H9 (cell line): ENCODE data around the gene EML3. TPM values are rescaled to one million over a fixed set of nuclear protein-coding genes. Genes with fewer than 3 reads are reported as not detected.

Experiments
- DNase-seq: peaks from one replicate; pipeline ENCODE4 v3.0.0-alpha.2; 2017
- H2AFZ ChIP-seq: one replicate; pipeline ENCODE4 v1.6.1; 2013; ENCODE audit warnings: mild to moderate bottlenecking, low read length, control low read depth, moderate library complexity
- H2AK5ac ChIP-seq: 2 replicates; pipeline ENCODE4 v1.6.1; 2013; ENCODE audit warnings: low read length, control low read depth, mixed read lengths; ENCODE audit not compliant: insufficient read length
- H2BK120ac ChIP-seq: one replicate; pipeline ENCODE4 v1.6.1; 2013; ENCODE audit warnings: low read depth, mild to moderate bottlenecking, low read length, control low read depth, inconsistent platforms; ENCODE audit not compliant: poor library complexity, severe bottlenecking
- H2BK12ac ChIP-seq: 2 replicates; pipeline ENCODE4 v1.6.1; 2013; ENCODE audit warnings: low read length, control low read depth, mixed read lengths, low read depth; ENCODE audit not compliant: insufficient read length
- H2BK15ac ChIP-seq: 2 replicates; pipeline ENCODE4 v1.6.1; 2013; ENCODE audit warnings: low read depth, low read length, control low read depth
- H2BK20ac ChIP-seq: one replicate; pipeline ENCODE4 v1.6.1; 2013; ENCODE audit warnings: low read depth, mild to moderate bottlenecking, low read length, control low read depth, inconsistent platforms; ENCODE audit not compliant: poor library complexity, severe bottlenecking
- H2BK5ac ChIP-seq: 2 replicates; pipeline ENCODE4 v1.6.1; 2013; ENCODE audit warnings: low read length, control low read depth, mixed read lengths; ENCODE audit not compliant: insufficient read length
- H3K14ac ChIP-seq: 2 replicates; pipeline ENCODE4 v1.6.1; 2013; ENCODE audit warnings: low read length, control low read depth; ENCODE audit not compliant: insufficient read depth
- H3K18ac ChIP-seq: 2 replicates; pipeline ENCODE4 v1.6.1; 2013; ENCODE audit warnings: low read depth, mild to moderate bottlenecking, mixed read lengths, low read length, control low read depth; ENCODE audit not compliant: insufficient read length
- H3K23ac ChIP-seq: 2 replicates; pipeline ENCODE4 v1.6.1; 2013; ENCODE audit warnings: low read length, control low read depth, mixed read lengths, low read depth; ENCODE audit not compliant: insufficient read length
- H3K23me2 ChIP-seq: 2 replicates; pipeline ENCODE4 v1.6.1; 2013; ENCODE audit warnings: low read depth, mild to moderate bottlenecking, mixed read lengths, low read length, control low read depth; ENCODE audit not compliant: insufficient read length, poor library complexity, severe bottlenecking
- H3K27ac ChIP-seq: 2 replicates; pipeline ENCODE4 v1.5.1; 2013; ENCODE audit warnings: low read length, control low read depth, mixed read lengths, low read depth; ENCODE audit not compliant: insufficient read length
- H3K27me3 ChIP-seq: 2 replicates; pipeline ENCODE4 v1.6.1; 2013; ENCODE audit warnings: low read length, control low read depth, inconsistent platforms; ENCODE audit not compliant: insufficient read depth
- H3K4ac ChIP-seq: 2 replicates; pipeline ENCODE4 v1.6.1; 2013; ENCODE audit warnings: low read depth, mild to moderate bottlenecking, control low read depth, inconsistent platforms, low read length, moderate library complexity
- H3K4me1 ChIP-seq: 2 replicates; pipeline ENCODE4 v1.6.1; 2013; ENCODE audit warnings: low read length, control low read depth, inconsistent platforms; ENCODE audit not compliant: insufficient read depth
- H3K4me2 ChIP-seq: 2 replicates; pipeline ENCODE4 v1.6.1; 2013; ENCODE audit warnings: low read length, control low read depth, mixed read lengths; ENCODE audit not compliant: insufficient read length, insufficient read depth
- H3K56ac ChIP-seq: 2 replicates; pipeline ENCODE4 v1.6.1; 2013; ENCODE audit warnings: low read depth, mild to moderate bottlenecking, mixed read lengths, low read length, control low read depth; ENCODE audit not compliant: insufficient read length
- H3K79me1 ChIP-seq: 2 replicates; pipeline ENCODE4 v1.6.1; 2013; ENCODE audit warnings: low read depth, mild to moderate bottlenecking, moderate library complexity, low read length, control low read depth, inconsistent platforms; ENCODE audit not compliant: insufficient read depth, poor library complexity, severe bottlenecking
- H3K79me2 ChIP-seq: 2 replicates; pipeline ENCODE4 v1.6.1; 2013; ENCODE audit warnings: low read length, control low read depth, inconsistent platforms; ENCODE audit not compliant: insufficient read depth
- H3K9ac ChIP-seq: 2 replicates; pipeline ENCODE4 v1.6.1; 2013; ENCODE audit warnings: low read length, control low read depth, mixed read lengths; ENCODE audit not compliant: insufficient read length; ENCODE audit errors: extremely low read depth
- H3K9me3 ChIP-seq: one replicate; pipeline ENCODE4 v1.6.1; 2013; ENCODE audit warnings: low read depth, low read length, inconsistent platforms; ENCODE audit not compliant: control insufficient read depth
- H3T11ph ChIP-seq: one replicate; pipeline ENCODE4 v1.6.1; 2013; ENCODE audit warnings: mild to moderate bottlenecking, low read length, control low read depth, inconsistent platforms
- H4K20me1 ChIP-seq: one replicate; pipeline ENCODE4 v1.6.1; 2013; ENCODE audit not compliant: control insufficient read depth, insufficient read length, insufficient read depth
- H4K5ac ChIP-seq: 2 replicates; pipeline ENCODE4 v1.6.1; 2013; ENCODE audit warnings: low read depth, mild to moderate bottlenecking, mixed read lengths, low read length, control low read depth; ENCODE audit not compliant: insufficient read length
- H4K8ac ChIP-seq: replicated peaks from 2 replicates; pipeline ENCODE4 v1.6.1; 2013; ENCODE audit warnings: low read length, control low read depth, mixed read lengths, low read depth; ENCODE audit not compliant: insufficient read length
- H4K91ac ChIP-seq: 2 replicates; pipeline ENCODE4 v1.6.1; 2013; ENCODE audit warnings: low read depth, mild to moderate bottlenecking, moderate library complexity, mixed read lengths, low read length, control low read depth; ENCODE audit not compliant: insufficient read length
- H3K27ac Mint-ChIP-seq, 3 experiments: 2 replicates in 2 of 3; 3 replicates in 1 of 3; pipeline ENCODE4 v1.8.0; 2020 to 2021; ENCODE audit warnings: mixed read lengths in 3 of 3, mild to moderate bottlenecking in 1 of 3, moderate library complexity in 1 of 3
- H3K27me3 Mint-ChIP-seq: 2 replicates; pipeline ENCODE4 v1.8.0; 2021; ENCODE audit warnings: low read depth, mild to moderate bottlenecking, moderate library complexity, mixed read lengths
- H3K36me3 Mint-ChIP-seq, 3 experiments: 2 replicates in 2 of 3; 3 replicates in 1 of 3; pipeline ENCODE4 v1.8.0; 2020 to 2021; ENCODE audit warnings: low read depth in 3 of 3, mixed read lengths in 3 of 3; ENCODE audit not compliant: insufficient read depth in 1 of 3
- H3K4me1 Mint-ChIP-seq, 2 experiments: 2 replicates each; pipeline ENCODE4 v1.8.0; 2020; ENCODE audit warnings: mixed read lengths in 2 of 2
- H3K4me3 Mint-ChIP-seq, 2 experiments: 2 replicates in 1 of 2; 3 replicates in 1 of 2; pipeline ENCODE4 v1.8.0; 2020 to 2021; ENCODE audit warnings: mild to moderate bottlenecking in 2 of 2, mixed read lengths in 2 of 2, moderate library complexity in 1 of 2
- H3K9me3 Mint-ChIP-seq, 2 experiments: 2 replicates in 1 of 2; 3 replicates in 1 of 2; pipeline ENCODE4 v1.8.0; 2020; ENCODE audit warnings: mild to moderate bottlenecking in 2 of 2, mixed read lengths in 2 of 2, moderate library complexity in 1 of 2
- WGBS: extraction: QIAGEN DNeasy Blood & Tissue Kit; methylation state at CpG from one replicate; pipeline ENCODE4 v1.1.7; 2013; ENCODE audit warnings: missing lambda C conversion rate, low lambda C conversion rate, mixed read lengths; ENCODE audit not compliant: insufficient read length; ENCODE audit errors: extremely low coverage; 5-methylcytosine and 5-hydroxymethylcytosine counted together
- total RNA-seq: library from RNA; stranded (reverse); gene quantifications from 2 replicates; pipeline ENCODE4 v1.2.1, GENCODE V29; 2021
- TF ChIP-seq, protein P1 (sequence below): fragments of 200-600 bp; sonication (generic); conservative IDR thresholded peaks from 3 replicates; pipeline ENCODE4 v1.8.0; 2021; ENCODE audit warnings: antibody characterized with exemption, mild to moderate bottlenecking

The EML3 gene
- total RNA-seq, 1 experiment from 2014 or later = 35.3 TPM

DNA sequence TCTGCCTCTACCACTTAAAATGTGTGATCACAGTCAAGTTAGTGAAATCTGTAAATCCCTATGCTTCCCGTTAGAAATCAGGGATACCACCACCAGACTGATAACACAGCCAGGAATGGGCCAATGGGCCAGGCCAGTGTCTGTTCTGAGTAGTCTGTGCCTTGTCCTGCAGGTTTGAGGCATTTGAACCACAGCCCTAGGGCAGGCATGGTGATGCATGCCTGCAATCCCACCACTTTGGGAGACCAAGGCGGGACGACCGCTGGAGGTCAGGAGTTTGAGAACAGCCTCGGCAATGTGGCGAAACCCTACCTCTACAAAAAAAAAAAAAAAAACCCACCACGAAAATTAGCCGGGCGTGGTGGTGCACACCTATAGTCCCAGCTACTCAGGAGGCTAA lies 53.9 kb downstream of the EML3 start:
- Mint-ChIP-seq H3K9me3 (no peaks in the 10 kb centered on the region; a peak in 1 of 5 replicates), H3K36me3 (peaks cover 34 to 82% (median 49%) of the 10 kb centered on the region in 3 experiments), H3K4me3 (no peak overlapping the region), H3K27ac (peak overlapping the region in 1 of 3 experiments; percentile 76; a peak in 2 of 7 replicates), H3K27me3 (no peaks in the 10 kb centered on the region; the same call in 1 of the 2 replicates), H3K4me1 (peaks cover 67 to 71% of the 10 kb centered on the region in 2 experiments)
- Histone ChIP-seq H4K8ac (no peak overlapping the region), H2AK5ac (no peak overlapping the region), H3K23me2 (no peaks in the 10 kb centered on the region), H2AFZ (no peak overlapping the region), H2BK20ac (no peak overlapping the region), H3K9me3 (no peaks in the 10 kb centered on the region), H3K4me2 (no peak overlapping the region), H3K4ac (no peak overlapping the region), H3K79me2 (no peaks in the 10 kb centered on the region), H2BK12ac (no peak overlapping the region), H3T11ph (no peak overlapping the region), H3K18ac (no peak overlapping the region), H4K5ac (no peak overlapping the region), H2BK120ac (no peak overlapping the region), H4K91ac (no peak overlapping the region), H3K14ac (no peak overlapping the region), H3K27me3 (no peaks in the 10 kb centered on the region), H3K9ac (no peak overlapping the region), H3K79me1 (no peaks in the 10 kb centered on the region), H3K56ac (no peak overlapping the region), H3K27ac (no peak overlapping the region), H4K20me1 (peaks cover 2% of the 10 kb centered on the region), H3K4me1 (peaks cover 16% of the 10 kb centered on the region; the same call in 1 of the 2 replicates), H3K23ac (no peak overlapping the region), H2BK5ac (no peak overlapping the region), H2BK15ac (no peak overlapping the region)
- no peak for DNase-seq
- WGBS = no CpG with 5 or more reads among the region's 9 CpGs
- TF ChIP-seq, protein P1, sequence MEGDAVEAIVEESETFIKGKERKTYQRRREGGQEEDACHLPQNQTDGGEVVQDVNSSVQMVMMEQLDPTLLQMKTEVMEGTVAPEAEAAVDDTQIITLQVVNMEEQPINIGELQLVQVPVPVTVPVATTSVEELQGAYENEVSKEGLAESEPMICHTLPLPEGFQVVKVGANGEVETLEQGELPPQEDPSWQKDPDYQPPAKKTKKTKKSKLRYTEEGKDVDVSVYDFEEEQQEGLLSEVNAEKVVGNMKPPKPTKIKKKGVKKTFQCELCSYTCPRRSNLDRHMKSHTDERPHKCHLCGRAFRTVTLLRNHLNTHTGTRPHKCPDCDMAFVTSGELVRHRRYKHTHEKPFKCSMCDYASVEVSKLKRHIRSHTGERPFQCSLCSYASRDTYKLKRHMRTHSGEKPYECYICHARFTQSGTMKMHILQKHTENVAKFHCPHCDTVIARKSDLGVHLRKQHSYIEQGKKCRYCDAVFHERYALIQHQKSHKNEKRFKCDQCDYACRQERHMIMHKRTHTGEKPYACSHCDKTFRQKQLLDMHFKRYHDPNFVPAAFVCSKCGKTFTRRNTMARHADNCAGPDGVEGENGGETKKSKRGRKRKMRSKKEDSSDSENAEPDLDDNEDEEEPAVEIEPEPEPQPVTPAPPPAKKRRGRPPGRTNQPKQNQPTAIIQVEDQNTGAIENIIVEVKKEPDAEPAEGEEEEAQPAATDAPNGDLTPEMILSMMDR = no peak
